GM13976 (cell line): ENCODE results near the gene MEX3B.

Experiments used
- DNase-seq: peaks from one replicate; pipeline ENCODE4 v3.0.0; 2012; ENCODE audit warnings: low spot score
- CTCF ChIP-seq: IDR thresholded peaks from 2 replicates; pipeline ENCODE4 v1.5.1; 2012; ENCODE audit warnings: borderline replicate concordance, mild to moderate bottlenecking; ENCODE audit not compliant: insufficient read depth; ENCODE audit errors: extremely low read depth, missing control alignments, control extremely low read depth
- in situ Hi-C: fragments of 300-500 bp; cut with MboI; formaldehyde crosslinking; loops from one replicate; pipeline ENCODE4 v1.12.0; 2022; ENCODE audit warnings: low sequenced_read_pairs, mixed read lengths, inconsistent platforms; ENCODE audit not compliant: unreplicated experiment

MEX3B gene

GRCh38 chr15:82051664-82052063 is 5.8 kb upstream of the MEX3B start:
- DNase-seq = no peak
- in situ Hi-C loops = no loop called here
- no peak for TF ChIP-seq CTCF

GRCh38 chr15:82048811-82049210 is 3.0 kb upstream of the MEX3B start:
- no peak for TF ChIP-seq CTCF
- no peak for DNase-seq
- in situ Hi-C loops = no loop called here

GRCh38 chr15:82047453-82048400 is 1.9 kb upstream of the MEX3B start:
- DNase-seq = no peak
- TF ChIP-seq CTCF = no peak
- in situ Hi-C loops = no loop called here

GRCh38 chr15:82046666-82047452 is 1.0 kb upstream of the MEX3B start:
- in situ Hi-C loops = no loop called here
- peak; percentile 41 for TF ChIP-seq CTCF
- DNase-seq = peak; percentile 97

- TF ChIP-seq CTCF = no peak
- DNase-seq = peak; percentile 56
- in situ Hi-C loops = no loop called here
These were observed 483 bp downstream of the MEX3B start for GRCh38 chr15:82045179-82045891.
